GM23338 (cell line): Measurements from ENCODE around the gene E2F3. TPM values are rescaled to one million over a fixed set of nuclear protein-coding genes. Genes with fewer than 3 reads are reported as not detected.

ENCODE experiments used
- NANOG ChIP-seq: IDR thresholded peaks from 2 replicates; pipeline ENCODE4 v1.6.1; 2016; ENCODE audit warnings: antibody characterized with exemption, borderline replicate concordance
- POLR2AphosphoS5 ChIP-seq: IDR thresholded peaks from 2 replicates; pipeline ENCODE4 v1.6.1; 2016; ENCODE audit warnings: antibody characterized with exemption, low read depth
- ZNF331 ChIP-seq: fragments of 250-450 bp; sonication (Bioruptor Pico); IDR thresholded peaks from 2 replicates; pipeline ENCODE4 v1.5.0; 2020; ENCODE audit warnings: low read depth, mild to moderate bottlenecking, moderate library complexity
- polyA plus RNA-seq: library from polyadenylated mRNA; unstranded; fragments of >200 nt; fragmentation: Nextera tagmentation; extraction: Ambion mirVana; gene quantifications from 2 replicates; pipeline ENCODE4 v1.2.1, GENCODE V29; 2016
- small RNA-seq: library from RNA; depleted of rRNA; stranded (forward); fragments of <200 nt; gene quantifications from one replicate; pipeline ENCODE3, GENCODE V24; 2014; ENCODE audit warnings: low replicate concordance
- total RNA-seq: library from RNA; depleted of rRNA; stranded (reverse); fragments of >200 nt; shearing (Covaris generic); gene quantifications from 2 replicates; pipeline ENCODE4 v1.2.3, GENCODE V29; 2014; rRNA removed
- TF ChIP-seq, protein P1 (sequence below): IDR thresholded peaks from one replicate; pipeline ENCODE4 v1.6.1; 2018; ENCODE audit warnings: antibody characterized with exemption; ENCODE audit not compliant: unreplicated experiment

E2F3 gene
- total and polyA plus RNA-seq, 2 experiments from 2014 or later, result 27.2 to 33.5 TPM

DNA sequence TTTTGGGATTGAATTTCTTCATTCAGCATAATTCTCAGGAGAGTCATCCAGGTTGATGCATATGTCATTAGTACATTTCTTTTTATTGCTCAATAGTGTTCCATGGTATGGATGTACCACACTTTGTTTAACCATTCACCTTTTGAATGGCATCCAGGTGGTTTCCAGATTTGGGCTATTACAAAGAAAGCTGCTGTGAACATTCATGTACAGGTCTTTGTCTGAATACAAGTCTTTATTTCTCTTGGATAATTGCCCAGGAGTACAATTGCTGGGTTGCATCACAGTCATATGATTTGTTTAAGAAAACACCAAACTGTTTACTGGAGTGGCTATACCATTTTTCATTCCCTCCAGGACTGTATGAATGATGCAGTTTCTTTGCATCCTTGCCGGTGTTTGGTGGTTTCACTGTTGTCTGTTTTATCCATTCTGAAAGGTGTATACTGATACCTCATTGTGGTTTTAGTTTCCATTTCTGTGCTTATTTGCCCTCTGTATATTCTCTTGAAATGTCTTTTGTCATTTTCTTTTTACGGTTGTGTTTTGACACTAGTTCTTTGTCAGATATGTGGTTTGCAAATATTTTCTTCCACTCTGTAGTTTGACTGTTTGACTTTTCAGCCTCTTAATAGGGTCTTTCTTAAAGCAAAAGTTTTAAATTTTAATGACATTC, 141.4 kb downstream of the E2F3 start (continued):
- TF ChIP-seq, protein P1, sequence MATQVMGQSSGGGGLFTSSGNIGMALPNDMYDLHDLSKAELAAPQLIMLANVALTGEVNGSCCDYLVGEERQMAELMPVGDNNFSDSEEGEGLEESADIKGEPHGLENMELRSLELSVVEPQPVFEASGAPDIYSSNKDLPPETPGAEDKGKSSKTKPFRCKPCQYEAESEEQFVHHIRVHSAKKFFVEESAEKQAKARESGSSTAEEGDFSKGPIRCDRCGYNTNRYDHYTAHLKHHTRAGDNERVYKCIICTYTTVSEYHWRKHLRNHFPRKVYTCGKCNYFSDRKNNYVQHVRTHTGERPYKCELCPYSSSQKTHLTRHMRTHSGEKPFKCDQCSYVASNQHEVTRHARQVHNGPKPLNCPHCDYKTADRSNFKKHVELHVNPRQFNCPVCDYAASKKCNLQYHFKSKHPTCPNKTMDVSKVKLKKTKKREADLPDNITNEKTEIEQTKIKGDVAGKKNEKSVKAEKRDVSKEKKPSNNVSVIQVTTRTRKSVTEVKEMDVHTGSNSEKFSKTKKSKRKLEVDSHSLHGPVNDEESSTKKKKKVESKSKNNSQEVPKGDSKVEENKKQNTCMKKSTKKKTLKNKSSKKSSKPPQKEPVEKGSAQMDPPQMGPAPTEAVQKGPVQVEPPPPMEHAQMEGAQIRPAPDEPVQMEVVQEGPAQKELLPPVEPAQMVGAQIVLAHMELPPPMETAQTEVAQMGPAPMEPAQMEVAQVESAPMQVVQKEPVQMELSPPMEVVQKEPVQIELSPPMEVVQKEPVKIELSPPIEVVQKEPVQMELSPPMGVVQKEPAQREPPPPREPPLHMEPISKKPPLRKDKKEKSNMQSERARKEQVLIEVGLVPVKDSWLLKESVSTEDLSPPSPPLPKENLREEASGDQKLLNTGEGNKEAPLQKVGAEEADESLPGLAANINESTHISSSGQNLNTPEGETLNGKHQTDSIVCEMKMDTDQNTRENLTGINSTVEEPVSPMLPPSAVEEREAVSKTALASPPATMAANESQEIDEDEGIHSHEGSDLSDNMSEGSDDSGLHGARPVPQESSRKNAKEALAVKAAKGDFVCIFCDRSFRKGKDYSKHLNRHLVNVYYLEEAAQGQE, result no peak
- TF ChIP-seq NANOG (no peak), POLR2AphosphoS5 (no peak), ZNF331 (no peak)

Small RNA genes within 50 kb of the gene (small RNA-seq; reads per million reads assigned to genes)
- gene RF00019 (not detected), gene RNU6-141P (not detected)

Other genes starting within 250 kb of the E2F3 start
- gene MBOAT1, start 189.4 kb upstream of the E2F3 start, total RNA-seq, result 18.6 and 20.9 TPM in 2 replicates
- gene MBOAT1, start 189.4 kb upstream of the E2F3 start, polyA plus RNA-seq, result 3.2 and 3.8 TPM in 2 replicates
- 22.5 and 35.0 TPM in 2 replicates for gene CDKAL1, start 132.6 kb downstream of the E2F3 start, total RNA-seq
- 15.9 and 17.8 TPM in 2 replicates for gene CDKAL1, start 132.6 kb downstream of the E2F3 start, polyA plus RNA-seq